Chondrocyte (in vitro differentiated cells): ENCODE measurements around the gene PPP2CA. TPM values are rescaled to one million over a fixed set of nuclear protein-coding genes. Genes with fewer than 3 reads are reported as not detected.
A peak's percentile ranks its signal among the peaks of the same experiment; 100 is the strongest.

ENCODE experiments used
- DNase-seq: peaks from one replicate; pipeline ENCODE4 v3.0.0; 2021; ENCODE audit warnings: mixed read lengths, low spot score
- H3K27ac Mint-ChIP-seq: one replicate; pipeline ENCODE4 v1.8.0; 2021; ENCODE audit warnings: mild to moderate bottlenecking, moderate library complexity, mixed read lengths; ENCODE audit not compliant: unreplicated experiment
- H3K27me3 Mint-ChIP-seq: 2 replicates; pipeline ENCODE4 v1.8.0; 2021; ENCODE audit warnings: low read depth, mixed read lengths
- H3K36me3 Mint-ChIP-seq: 2 replicates; pipeline ENCODE4 v1.8.0; 2021; ENCODE audit warnings: low read depth, mixed read lengths
- H3K4me1 Mint-ChIP-seq: 2 replicates; pipeline ENCODE4 v1.8.0; 2021; ENCODE audit warnings: low read depth, mild to moderate bottlenecking, mixed read lengths
- H3K4me3 Mint-ChIP-seq: one replicate; pipeline ENCODE4 v1.8.0; 2021; ENCODE audit warnings: mild to moderate bottlenecking, moderate library complexity, mixed read lengths; ENCODE audit not compliant: unreplicated experiment
- H3K9me3 Mint-ChIP-seq: 2 replicates; pipeline ENCODE4 v1.8.0; 2021; ENCODE audit warnings: low read depth, mixed read lengths
- long read RNA-seq: library from polyadenylated mRNA; stranded (forward); transcript quantifications from one replicate; pipeline ENCODE4 v2.0.0, GENCODE V29; 2021
- total RNA-seq: library from RNA; stranded (reverse); gene quantifications from 3 replicates; pipeline ENCODE4 v1.2.1, GENCODE V29; 2021
- TF ChIP-seq, protein P1 (sequence below): fragments of 200-600 bp; sonication (generic); IDR thresholded peaks from 2 replicates; pipeline ENCODE4 v1.5.0; 2021; ENCODE audit warnings: antibody characterized with exemption, mild to moderate bottlenecking, moderate library complexity

The PPP2CA gene
- 109 to 113 TPM (median 113 TPM) in 3 replicates for total RNA-seq
- long read RNA-seq, full-length matches to known transcripts, result 266 of 280 reads
- long read RNA-seq, partial matches to known transcripts, result 3 of 280 reads
- long read RNA-seq, other reads (novel, unspliced or antisense), result 11 of 280 reads

DNA sequence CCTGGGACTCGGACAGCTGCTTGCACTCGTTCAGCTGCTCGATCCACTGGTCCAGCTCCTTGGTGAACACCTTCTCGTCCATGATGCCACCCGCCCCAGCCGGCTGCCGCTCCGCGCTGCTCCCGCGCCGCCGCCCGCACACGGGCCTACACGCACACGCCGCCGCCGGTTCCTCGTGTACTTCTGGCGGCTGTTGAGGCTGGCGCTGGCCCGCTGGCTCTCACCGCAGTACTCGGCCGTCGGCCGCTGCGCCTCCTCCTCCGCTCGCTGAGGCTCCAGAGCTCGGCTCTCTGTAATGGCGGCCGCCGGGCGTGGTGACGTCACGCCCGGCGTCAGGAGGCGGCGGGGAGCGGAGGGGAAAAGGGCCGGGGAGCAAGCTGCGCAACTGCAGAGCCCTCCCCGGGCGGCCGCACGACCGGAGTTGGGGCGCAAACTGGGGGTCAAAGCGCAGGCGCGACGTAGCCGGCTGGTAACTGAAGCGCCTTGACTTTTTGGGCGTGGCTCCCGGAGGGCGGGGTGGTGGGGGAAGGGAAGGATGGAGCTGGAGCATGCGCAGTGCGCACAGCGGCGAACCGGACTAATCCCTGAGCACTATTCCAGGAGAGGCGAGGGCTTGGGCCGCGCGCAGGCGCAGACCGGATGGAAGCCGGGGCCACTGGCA, at the start of gene PPP2CA:
TSS of gene PPP2CA (minus strand) at position 294 of the 661 bp plus-strand sequence. CDS start at position 82, 212 bp downstream.
- Mint-ChIP-seq H3K4me3 (peak within 1 kb of the TSS; percentile 95), H3K27ac (peak within 1 kb of the TSS; percentile 99), H3K4me1 (peaks cover 43% of the 10 kb centered on the region), H3K27me3 (no peaks in the 10 kb centered on the region), H3K36me3 (no peaks in the 10 kb centered on the region), H3K9me3 (no peaks in the 10 kb centered on the region)
- peak; percentile 99 for DNase-seq
- TF ChIP-seq, protein P1, sequence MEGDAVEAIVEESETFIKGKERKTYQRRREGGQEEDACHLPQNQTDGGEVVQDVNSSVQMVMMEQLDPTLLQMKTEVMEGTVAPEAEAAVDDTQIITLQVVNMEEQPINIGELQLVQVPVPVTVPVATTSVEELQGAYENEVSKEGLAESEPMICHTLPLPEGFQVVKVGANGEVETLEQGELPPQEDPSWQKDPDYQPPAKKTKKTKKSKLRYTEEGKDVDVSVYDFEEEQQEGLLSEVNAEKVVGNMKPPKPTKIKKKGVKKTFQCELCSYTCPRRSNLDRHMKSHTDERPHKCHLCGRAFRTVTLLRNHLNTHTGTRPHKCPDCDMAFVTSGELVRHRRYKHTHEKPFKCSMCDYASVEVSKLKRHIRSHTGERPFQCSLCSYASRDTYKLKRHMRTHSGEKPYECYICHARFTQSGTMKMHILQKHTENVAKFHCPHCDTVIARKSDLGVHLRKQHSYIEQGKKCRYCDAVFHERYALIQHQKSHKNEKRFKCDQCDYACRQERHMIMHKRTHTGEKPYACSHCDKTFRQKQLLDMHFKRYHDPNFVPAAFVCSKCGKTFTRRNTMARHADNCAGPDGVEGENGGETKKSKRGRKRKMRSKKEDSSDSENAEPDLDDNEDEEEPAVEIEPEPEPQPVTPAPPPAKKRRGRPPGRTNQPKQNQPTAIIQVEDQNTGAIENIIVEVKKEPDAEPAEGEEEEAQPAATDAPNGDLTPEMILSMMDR, result peak; percentile 48

DNA sequence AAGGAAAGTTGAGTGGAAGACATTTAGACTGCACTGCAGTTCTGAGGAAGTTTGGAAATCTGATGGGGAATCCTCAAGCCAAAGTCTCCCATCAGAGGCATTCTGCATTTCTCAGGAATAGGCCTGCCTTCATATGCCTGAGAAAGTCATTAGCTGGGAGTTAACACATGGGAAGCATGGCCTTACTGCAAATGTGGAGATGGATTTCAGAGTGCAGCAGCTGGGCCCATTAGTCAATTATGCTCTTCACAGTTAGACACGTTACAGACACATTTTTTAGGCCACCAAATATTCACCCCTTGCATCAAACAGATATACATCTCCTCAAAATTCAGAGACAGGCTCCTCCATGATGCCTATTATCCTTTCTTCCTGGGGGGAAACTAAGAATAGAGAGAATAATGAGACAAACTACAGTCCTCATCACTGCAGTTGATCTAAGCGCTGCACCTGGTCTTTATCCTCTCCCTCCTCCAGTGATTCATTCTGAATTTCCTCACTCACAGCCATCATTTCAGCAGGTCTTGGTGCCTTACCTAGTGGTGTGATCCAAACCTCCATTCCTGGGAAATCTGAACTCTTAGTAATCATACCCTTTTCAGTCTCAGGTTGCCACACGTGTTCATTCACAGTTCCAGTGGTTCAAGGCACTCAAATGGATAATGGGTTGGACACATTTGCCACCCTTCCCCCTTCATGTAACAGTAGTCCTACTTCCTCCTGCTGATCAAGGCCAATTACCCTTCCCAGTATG, 47.9 kb upstream of the PPP2CA start:
- H3K27ac Mint-ChIP-seq, result no peak overlapping the region
- H3K4me1 Mint-ChIP-seq, result no peaks in the 10 kb centered on the region
- TF ChIP-seq, protein P1, result no peak
- peaks cover 2% of the 10 kb centered on the region for H3K27me3 Mint-ChIP-seq
- H3K36me3 Mint-ChIP-seq, result no peaks in the 10 kb centered on the region
- no peak overlapping the region for H3K4me3 Mint-ChIP-seq
- no peak for DNase-seq
- peaks cover 11% of the 10 kb centered on the region for H3K9me3 Mint-ChIP-seq

DNA sequence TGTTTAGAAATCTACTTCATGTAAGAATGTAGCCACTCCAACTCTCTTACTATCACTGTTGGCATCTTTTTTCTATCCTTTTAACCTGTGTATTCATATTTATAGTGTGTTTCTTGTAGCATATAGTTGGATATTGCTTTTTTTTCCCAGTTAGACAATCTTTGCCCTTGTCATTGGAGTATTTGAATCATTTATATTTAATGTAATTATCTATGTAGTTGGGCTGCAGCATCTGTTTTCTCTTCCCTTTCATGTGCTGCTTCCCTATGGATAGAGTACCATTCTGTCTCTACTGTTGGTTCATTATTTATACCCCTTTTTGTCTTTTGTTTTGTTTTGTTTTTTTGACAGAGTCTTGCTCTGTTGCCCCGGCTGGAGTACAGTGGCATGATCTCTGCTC, 45.2 kb upstream of the PPP2CA start:
- Mint-ChIP-seq H3K4me1 (peaks cover 4% of the 10 kb centered on the region), H3K36me3 (no peaks in the 10 kb centered on the region), H3K4me3 (no peak overlapping the region), H3K27ac (no peak overlapping the region), H3K27me3 (peaks cover 2% of the 10 kb centered on the region), H3K9me3 (peaks cover 9% of the 10 kb centered on the region)
- TF ChIP-seq, protein P1, result no peak
- no peak for DNase-seq

DNA sequence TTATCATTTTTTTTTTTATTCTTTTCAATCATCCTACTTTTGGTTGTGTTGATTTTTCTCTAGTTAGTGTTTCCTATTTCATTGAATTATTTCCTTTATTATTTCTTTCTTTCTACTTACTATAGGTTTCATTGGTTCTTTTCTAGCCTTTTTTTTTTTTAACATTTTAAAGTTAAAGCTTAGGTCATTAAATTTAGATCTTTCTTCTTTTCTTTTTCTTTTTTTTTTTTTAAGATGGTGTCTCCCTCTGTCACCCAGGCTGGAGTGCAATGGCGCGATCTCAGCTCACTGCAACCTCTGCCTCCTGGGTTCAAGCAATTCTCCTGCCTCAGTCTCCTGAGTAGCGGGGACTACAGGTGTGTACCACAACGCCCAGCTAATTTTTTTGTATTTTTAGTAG, 43.0 kb upstream of the PPP2CA start:
- peaks cover 15% of the 10 kb centered on the region for H3K9me3 Mint-ChIP-seq

More for the DNA sequence above, 43.0 kb upstream of the PPP2CA start:
- TF ChIP-seq, protein P1, result no peak
- H3K27ac Mint-ChIP-seq, result no peak overlapping the region
- H3K36me3 Mint-ChIP-seq, result no peaks in the 10 kb centered on the region
- peaks cover 6% of the 10 kb centered on the region for H3K27me3 Mint-ChIP-seq
- no peak for DNase-seq
- peaks cover 4% of the 10 kb centered on the region for H3K4me1 Mint-ChIP-seq
- H3K4me3 Mint-ChIP-seq, result no peak overlapping the region
